ENCODE data around the gene TNPO3. TPM values are rescaled to one million over a fixed set of nuclear protein-coding genes. Genes with fewer than 3 reads are reported as not detected.

Gene TNPO3
- total RNA-seq, 2 experiments from 2014 or later = 55.1 to 71.7 TPM

DNA sequence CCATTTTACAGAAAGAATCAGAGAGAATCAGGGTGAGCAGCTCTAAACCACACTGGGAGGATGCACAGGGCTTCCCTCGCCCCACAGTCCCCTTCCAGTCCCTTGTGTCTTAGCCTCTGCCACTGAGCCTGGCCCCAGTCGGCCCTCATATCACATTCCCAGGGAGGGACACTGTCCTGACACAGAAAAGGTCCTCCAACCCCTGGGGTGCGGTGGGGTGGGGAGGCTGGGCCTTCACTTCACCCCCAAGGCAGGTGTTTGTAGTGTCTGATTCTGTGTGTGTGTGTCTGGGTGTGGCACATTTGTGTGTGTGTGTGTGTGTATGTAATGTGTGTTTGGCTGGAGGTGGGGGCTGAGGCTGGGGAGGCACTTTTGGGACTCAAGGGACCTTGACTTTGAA lies 142.6 kb downstream of the TNPO3 start:
- POLR2A ChIA-PET = interaction anchor here (0.7 kb wide), 1 partner anchor 12 kb away, joined by 3 read pairs; no protein-coding TSS in a partner anchor

DNA sequence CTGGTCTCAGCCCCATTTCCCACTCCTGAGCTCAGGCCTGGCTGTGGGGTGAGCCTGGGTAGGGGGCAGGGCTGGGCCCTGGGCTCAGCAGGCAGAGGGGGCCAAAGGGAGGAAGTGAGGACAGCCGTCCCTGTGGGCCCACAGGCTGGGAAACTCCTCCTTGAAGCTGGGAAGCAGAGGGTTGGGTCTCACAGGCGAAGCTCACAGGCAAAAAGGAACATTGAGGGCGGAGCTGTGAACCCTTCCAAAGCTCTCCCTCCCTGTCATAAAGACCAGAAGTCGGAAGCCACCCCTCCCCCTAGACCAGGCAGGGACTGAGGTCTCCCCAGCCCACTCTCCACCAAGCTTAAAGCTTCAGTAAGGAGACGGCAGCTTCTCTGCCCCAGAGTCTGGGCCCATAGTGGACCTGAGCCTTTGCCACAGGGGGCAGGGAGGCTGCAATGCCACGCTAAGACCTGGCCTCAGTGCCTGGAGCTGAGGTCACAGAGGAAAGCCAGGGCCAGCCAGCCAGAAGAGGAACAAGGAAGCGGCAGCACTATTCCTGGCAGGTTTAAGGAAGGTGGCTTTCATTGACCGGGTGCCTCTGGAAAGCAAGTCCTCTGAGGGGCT lies 143.4 kb downstream of the TNPO3 start:
- no peaks in the 10 kb centered on the region for H3K9me2 ChIP-seq (ENCODE audit: insufficient read depth, low read length)
- H3K4me1 ChIP-seq (ENCODE audit: insufficient read depth, low read length, poor library complexity, severe bottlenecking) = no peaks in the 10 kb centered on the region
- H2AFZ ChIP-seq (ENCODE audit: low read length) = no peak overlapping the region
- no peak overlapping the region for H3K4me3 ChIP-seq (ENCODE audit: low read depth, low read length, poor library complexity, severe bottlenecking)
- H3K79me2 ChIP-seq (ENCODE audit: insufficient read depth, low read depth, low read length) = no peaks in the 10 kb centered on the region
- intact Hi-C loops (cut with micrococcal nuclease; ENCODE audit: unreplicated experiment) = no loop called here
- no peak overlapping the region for H3K27ac ChIP-seq (ENCODE audit: low read depth, low read length, poor library complexity, severe bottlenecking)
- CTCF ChIA-PET (ENCODE audit: unreplicated experiment) = no interaction called here
- H3K36me3 ChIP-seq (ENCODE audit: insufficient read depth, low read length) = no peaks in the 10 kb centered on the region
- no peaks in the 10 kb centered on the region for H4K20me1 ChIP-seq (ENCODE audit: insufficient read depth, low read length)
- no peaks in the 10 kb centered on the region for H3K9me3 ChIP-seq (ENCODE audit: low read length)
- DNase-seq (ENCODE audit: low spot score) = no peak
- no peak for TF ChIP-seq CTCF (conservative IDR thresholded peaks at IDR 0.05; ENCODE audit: low read length)
- no peak for TF ChIP-seq EZH2phosphoT487 (IDR thresholded peaks at IDR 0.05; ENCODE audit: borderline replicate concordance, low read depth, low read length)
- BruUV-seq (replicated peaks) = no TSS peak
- POLR2A ChIA-PET = interaction anchor here (0.7 kb wide), 1 partner anchor 1235 kb away, joined by 4 read pairs; no protein-coding TSS in a partner anchor
- H3K4me2 ChIP-seq (ENCODE audit: low read length) = no peak overlapping the region

More for the DNA sequence above, 142.6 kb downstream of the TNPO3 start:
- H3K9me2 ChIP-seq (ENCODE audit: insufficient read depth, low read length) = no peaks in the 10 kb centered on the region
- H3K27ac ChIP-seq (ENCODE audit: low read depth, low read length, poor library complexity, severe bottlenecking) = no peak overlapping the region
- H3K36me3 ChIP-seq (ENCODE audit: insufficient read depth, low read length) = no peaks in the 10 kb centered on the region
- intact Hi-C loops (cut with micrococcal nuclease; ENCODE audit: unreplicated experiment) = no loop called here
- H3K4me3 ChIP-seq (ENCODE audit: low read depth, low read length, poor library complexity, severe bottlenecking) = no peak overlapping the region
- H3K9me3 ChIP-seq (ENCODE audit: low read length) = no peaks in the 10 kb centered on the region
- no peak for TF ChIP-seq EZH2phosphoT487 (IDR thresholded peaks at IDR 0.05; ENCODE audit: borderline replicate concordance, low read depth, low read length)
- TF ChIP-seq CTCF (conservative IDR thresholded peaks at IDR 0.05; ENCODE audit: low read length) = no peak
- no peak for DNase-seq (ENCODE audit: low spot score)
- H3K4me2 ChIP-seq (ENCODE audit: low read length) = no peak overlapping the region
- no TSS peak for BruUV-seq (replicated peaks)
- CTCF ChIA-PET (ENCODE audit: unreplicated experiment) = no interaction called here
- H2AFZ ChIP-seq (ENCODE audit: low read length) = no peak overlapping the region
- H3K4me1 ChIP-seq (ENCODE audit: insufficient read depth, low read length, poor library complexity, severe bottlenecking) = no peaks in the 10 kb centered on the region
- H3K79me2 ChIP-seq (ENCODE audit: insufficient read depth, low read depth, low read length) = no peaks in the 10 kb centered on the region
- no peaks in the 10 kb centered on the region for H4K20me1 ChIP-seq (ENCODE audit: insufficient read depth, low read length)

- Histone ChIP-seq H4K20me1 (ENCODE audit: insufficient read depth, low read length) (no peaks in the 10 kb centered on the region), H3K4me2 (ENCODE audit: low read length) (no peak within 1 kb of the TSS), H3K9me3 (ENCODE audit: low read length) (no peaks in the 10 kb centered on the region), H3K79me2 (ENCODE audit: insufficient read depth, low read depth, low read length) (no peaks in the 10 kb centered on the region), H2AFZ (ENCODE audit: low read length) (no peak within 1 kb of the TSS), H3K4me3 (ENCODE audit: low read depth, low read length, poor library complexity, severe bottlenecking) (no peak within 1 kb of the TSS), H3K36me3 (ENCODE audit: insufficient read depth, low read length) (no peaks in the 10 kb centered on the region), H3K4me1 (ENCODE audit: insufficient read depth, low read length, poor library complexity, severe bottlenecking) (no peaks in the 10 kb centered on the region), H3K9me2 (ENCODE audit: insufficient read depth, low read length) (no peaks in the 10 kb centered on the region), H3K27ac (ENCODE audit: low read depth, low read length, poor library complexity, severe bottlenecking) (no peak within 1 kb of the TSS)
- no peak for TF ChIP-seq CTCF (conservative IDR thresholded peaks at IDR 0.05; ENCODE audit: low read length)
- no peak for TF ChIP-seq EZH2phosphoT487 (IDR thresholded peaks at IDR 0.05; ENCODE audit: borderline replicate concordance, low read depth, low read length)
- DNase-seq (ENCODE audit: low spot score) = no peak
- no TSS peak for BruUV-seq (replicated peaks)
- ChIA-PET POLR2A (interaction anchor here (0.8 kb wide), 1 partner anchor 29 kb away, joined by 3 read pairs; no protein-coding TSS in a partner anchor), CTCF (ENCODE audit: unreplicated experiment) (no interaction called here)
- intact Hi-C loops (cut with micrococcal nuclease; ENCODE audit: unreplicated experiment) = no loop called here
Measured at GRCh38 chr7:128910569-128910945, 144.4 kb downstream of the TNPO3 start, which contains the start of gene KCP. TSS of gene KCP (minus strand) at chr7:128910709. CDS start at chr7:128910676, 33 bp downstream.
